Upper lobe of left lung (tissue), 4 donors: Measurements from ENCODE around the gene HIRA.

Experiments used
- POLR2A ChIP-seq, 4 donors: fragments of 450-650 bp; IDR thresholded peaks; one replicate each; pipeline ENCODE4 v1.5.1; 2016 to 2017; ENCODE audit warnings: antibody characterized with exemption in 4 of 4, mild to moderate bottlenecking in 2 of 4
- TF ChIP-seq, protein P1 (sequence below), 6 experiments: fragments of 450-650 bp in 4 of 6; fragments of 200-600 bp in 2 of 6; sonication (generic) in 2 of 6; IDR thresholded peaks; one replicate each; pipeline ENCODE4 v1.5.1; 2016 to 2019; ENCODE audit warnings: antibody characterized with exemption in 6 of 6

DNA sequence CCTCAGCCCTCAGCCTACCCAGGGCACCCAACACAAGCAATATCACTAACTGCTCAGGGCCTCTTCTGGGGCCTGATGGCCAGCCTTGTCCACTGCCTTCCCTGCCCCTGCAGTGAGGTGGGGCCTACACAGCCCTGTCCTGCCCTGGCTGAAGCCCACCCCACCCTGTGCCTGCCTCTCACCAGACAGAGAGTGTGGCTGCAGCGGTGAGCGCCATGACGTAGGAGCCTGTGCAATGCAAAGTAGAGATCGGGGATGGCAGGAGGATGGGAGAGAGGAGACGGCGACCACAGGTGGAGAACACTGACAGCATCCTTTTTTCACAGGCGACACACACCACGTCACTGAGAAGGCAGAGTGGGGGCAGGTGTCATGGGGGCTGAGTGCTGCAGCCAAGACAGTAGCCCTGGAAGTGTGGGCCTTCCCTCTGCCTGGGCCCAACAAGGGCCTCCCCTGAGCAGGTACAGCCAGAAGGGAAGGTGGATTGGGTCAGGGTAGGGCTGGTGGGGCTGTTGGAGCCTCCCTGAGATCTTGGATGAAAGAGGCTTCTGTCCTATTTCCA lies 74.7 kb downstream of the HIRA start:
- TF ChIP-seq POLR2A (IDR thresholded peaks at IDR 0.05) = no peak
- TF ChIP-seq, protein P1, sequence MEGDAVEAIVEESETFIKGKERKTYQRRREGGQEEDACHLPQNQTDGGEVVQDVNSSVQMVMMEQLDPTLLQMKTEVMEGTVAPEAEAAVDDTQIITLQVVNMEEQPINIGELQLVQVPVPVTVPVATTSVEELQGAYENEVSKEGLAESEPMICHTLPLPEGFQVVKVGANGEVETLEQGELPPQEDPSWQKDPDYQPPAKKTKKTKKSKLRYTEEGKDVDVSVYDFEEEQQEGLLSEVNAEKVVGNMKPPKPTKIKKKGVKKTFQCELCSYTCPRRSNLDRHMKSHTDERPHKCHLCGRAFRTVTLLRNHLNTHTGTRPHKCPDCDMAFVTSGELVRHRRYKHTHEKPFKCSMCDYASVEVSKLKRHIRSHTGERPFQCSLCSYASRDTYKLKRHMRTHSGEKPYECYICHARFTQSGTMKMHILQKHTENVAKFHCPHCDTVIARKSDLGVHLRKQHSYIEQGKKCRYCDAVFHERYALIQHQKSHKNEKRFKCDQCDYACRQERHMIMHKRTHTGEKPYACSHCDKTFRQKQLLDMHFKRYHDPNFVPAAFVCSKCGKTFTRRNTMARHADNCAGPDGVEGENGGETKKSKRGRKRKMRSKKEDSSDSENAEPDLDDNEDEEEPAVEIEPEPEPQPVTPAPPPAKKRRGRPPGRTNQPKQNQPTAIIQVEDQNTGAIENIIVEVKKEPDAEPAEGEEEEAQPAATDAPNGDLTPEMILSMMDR (IDR thresholded peaks at IDR 0.05) = no peak
